GM20431 (cell line): ENCODE data around the gene CCNJL.

Source experiments
- in situ Hi-C: fragments of 300-500 bp; cut with MseI, MboI; formaldehyde crosslinking; loops from one replicate; pipeline ENCODE4 v1.15.0; 2020; ENCODE audit warnings: low sequenced_read_pairs; ENCODE audit not compliant: unreplicated experiment

Gene CCNJL

GRCh38 chr5:160237571-160238093 lies 74.7 kb downstream of the CCNJL start:
- in situ Hi-C loops: no loop called here

GRCh38 chr5:160235731-160236130 lies 76.6 kb downstream of the CCNJL start:
- in situ Hi-C loops: no loop called here

- in situ Hi-C loops: no loop called here
Measured at GRCh38 chr5:160233215-160233614, 79.1 kb downstream of the CCNJL start.

GRCh38 chr5:160231783-160232342 lies 80.5 kb downstream of the CCNJL start:
- in situ Hi-C loops: no loop called here

- in situ Hi-C loops: no loop called here
Measured at GRCh38 chr5:160230686-160231527, 81.5 kb downstream of the CCNJL start.

- in situ Hi-C loops: no loop called here
Measured at GRCh38 chr5:160229190-160229742, 83.1 kb downstream of the CCNJL start, which contains the start of gene FABP6. Gene FABP6 (plus strand): TSS chr5:160229506. CDS start chr5:160229558, 52 bp downstream.

- in situ Hi-C loops: no loop called here
Measured at GRCh38 chr5:160227012-160227411, 85.4 kb downstream of the CCNJL start.

GRCh38 chr5:160221082-160221481 lies 91.3 kb downstream of the CCNJL start:
- in situ Hi-C loops: no loop called here

- in situ Hi-C loops: no loop called here
Measured at GRCh38 chr5:160219356-160219755, 93.0 kb downstream of the CCNJL start.

- in situ Hi-C loops: no loop called here
Measured at GRCh38 chr5:160213537-160213936, 98.8 kb downstream of the CCNJL start.

GRCh38 chr5:160211352-160211751 lies 101.0 kb downstream of the CCNJL start:
- in situ Hi-C loops: no loop called here

GRCh38 chr5:160210606-160211005 lies 101.8 kb downstream of the CCNJL start:
- in situ Hi-C loops: no loop called here

GRCh38 chr5:160209917-160210316 lies 102.4 kb downstream of the CCNJL start:
- in situ Hi-C loops: loop anchor here (10.0 kb wide), 1 partner anchor 135 kb away; no protein-coding TSS in a partner anchor

GRCh38 chr5:160207061-160207460 lies 105.3 kb downstream of the CCNJL start:
- in situ Hi-C loops: loop anchor here (10.0 kb wide), 1 partner anchor 138 kb away; no protein-coding TSS in a partner anchor
